Endothelial cell of umbilical vein (primary cell): ENCODE data around the gene ACAA2. TPM values are rescaled to one million over a fixed set of nuclear protein-coding genes. Genes with fewer than 3 reads are reported as not detected.
A peak's percentile ranks its signal among the peaks of the same experiment; 100 is the strongest.

ENCODE experiments used
- Bru-seq: library from RNA; stranded (reverse); fragments of 400-500 nt; gene quantifications from one replicate; lab custom pipeline; 2021; lab: Mats Ljungman, UMichigan
- BruChase-seq, 2 experiments: library from RNA; stranded (reverse); fragments of 400-500 nt; gene quantifications; one replicate each; lab custom pipeline; 2021; lab: Mats Ljungman, UMichigan
- BruUV-seq: library from RNA; stranded (reverse); fragments of 400-500 nt; replicated peaks from 2 replicates; lab custom pipeline; 2021; lab: Mats Ljungman, UMichigan
- CTCF ChIA-PET: fragments of 300-600, 350-600 bp; sonication (Branson Sonifier 250); formaldehyde crosslinking; loops from one replicate; lab custom pipeline; 2021; ENCODE audit warnings: antibody characterized with exemption, inconsistent platforms; lab: Charles Lee
- POLR2A ChIA-PET: fragments of 300-600, 350-600 bp; sonication (Branson Sonifier 250); formaldehyde crosslinking; loops from one replicate; lab custom pipeline; 2021; ENCODE audit warnings: antibody characterized with exemption, inconsistent platforms; lab: Charles Lee
- DNase-seq: peaks from one replicate; pipeline ENCODE4 v3.0.0-alpha.2; 2011; ENCODE audit warnings: low read depth, low spot score
- FAIRE-seq: peaks from 2 replicates; lab custom pipeline; 2011; peaks lifted over from hg19 to GRCh38; lab: Jason Lieb, UNC
- H2AFZ ChIP-seq: 2 replicates; pipeline ENCODE4 v1.6.0; 2012; ENCODE audit warnings: low read depth, low read length, control low read depth, inconsistent platforms
- H3K27ac ChIP-seq: 2 replicates; pipeline ENCODE4 v1.5.1; 2011; ENCODE audit warnings: low read depth, mild to moderate bottlenecking, control low read depth, low read length, moderate library complexity; ENCODE audit not compliant: insufficient read depth
- H3K27me3 ChIP-seq, 2 experiments: 2 replicates each; pipeline versions ENCODE4 v1.6.0 to v1.6.1; 2011; ENCODE audit warnings: low read length in 2 of 2, mixed read lengths in 1 of 2; ENCODE audit not compliant: control insufficient read depth in 2 of 2, insufficient read depth in 2 of 2
- H3K36me3 ChIP-seq, 2 experiments: 2 replicates in 1 of 2; 3 replicates in 1 of 2; pipeline ENCODE4 v1.5.1; 2011; ENCODE audit warnings: low read length in 2 of 2, mild to moderate bottlenecking in 1 of 2, moderate library complexity in 1 of 2; ENCODE audit not compliant: control insufficient read depth in 2 of 2, insufficient read depth in 2 of 2; ENCODE audit errors: extremely low read depth in 1 of 2
- H3K4me1 ChIP-seq: 3 replicates; pipeline ENCODE4 v1.5.1; 2011; ENCODE audit warnings: mild to moderate bottlenecking, low read length; ENCODE audit not compliant: control insufficient read depth, insufficient read depth; ENCODE audit errors: extremely low read depth
- H3K4me2 ChIP-seq: 2 replicates; pipeline ENCODE4 v1.6.1; 2011; ENCODE audit warnings: low read length, control low read depth, mixed read lengths; ENCODE audit not compliant: insufficient read depth
- H3K4me3 ChIP-seq, 3 experiments: fragments of 200-600 bp in 1 of 3; sonication (generic), shearing (Covaris generic) in 1 of 3; replicated peaks in 1 of 3; 2 replicates each; pipeline ENCODE4 v1.5.1; 2011 to 2016; ENCODE audit warnings: control low read depth in 3 of 3, low read length in 3 of 3, mild to moderate bottlenecking in 2 of 3, inconsistent platforms in 1 of 3, low read depth in 1 of 3, moderate library complexity in 1 of 3; ENCODE audit not compliant: insufficient read depth in 1 of 3
- H3K79me2 ChIP-seq: 2 replicates; pipeline ENCODE4 v1.6.0; 2012; ENCODE audit warnings: low read length, inconsistent platforms; ENCODE audit not compliant: control insufficient read depth, insufficient read depth
- H3K9ac ChIP-seq: replicated peaks from 2 replicates; pipeline ENCODE3; 2011; ENCODE audit warnings: low read length, control low read depth; ENCODE audit not compliant: insufficient read depth; ENCODE audit errors: extremely low read depth
- H3K9me1 ChIP-seq: replicated peaks from 3 replicates; pipeline ENCODE4 v1.6.0; 2011; ENCODE audit warnings: mild to moderate bottlenecking, low read length; ENCODE audit not compliant: control insufficient read depth, insufficient read depth; ENCODE audit errors: extremely low read depth
- H3K9me3 ChIP-seq: replicated peaks from 2 replicates; pipeline ENCODE4 v1.5.1; 2012; ENCODE audit warnings: low read length, inconsistent platforms; ENCODE audit not compliant: control insufficient read depth, insufficient read depth
- H4K20me1 ChIP-seq: replicated peaks from 2 replicates; pipeline ENCODE3; 2011; ENCODE audit warnings: mild to moderate bottlenecking, low read length; ENCODE audit not compliant: control insufficient read depth, insufficient read depth; ENCODE audit errors: extremely low read depth
- GATA2 ChIP-seq: IDR thresholded peaks from 2 replicates; pipeline ENCODE4 v1.7.0; 2011; ENCODE audit warnings: low read depth, mild to moderate bottlenecking, moderate library complexity, mixed read lengths, low read length; ENCODE audit not compliant: insufficient read length, insufficient read depth
- MYC ChIP-seq: IDR thresholded peaks from one replicate; pipeline ENCODE4 v1.6.1; 2011; ENCODE audit warnings: mild to moderate bottlenecking, low read depth, low read length
- POLR2A ChIP-seq: IDR thresholded peaks from 2 replicates; pipeline ENCODE4 v1.6.1; 2012; ENCODE audit warnings: low read depth, mild to moderate bottlenecking, control low read depth, low read length
- POLR2AphosphoS5 ChIP-seq: IDR thresholded peaks from 2 replicates; pipeline ENCODE4 v1.6.1; 2012; ENCODE audit warnings: low read depth, mild to moderate bottlenecking, control low read depth, low read length, moderate library complexity; ENCODE audit not compliant: insufficient read depth
- dilution Hi-C: fragments of 300-500 bp; cut with MboI; formaldehyde crosslinking; loops from one replicate; pipeline ENCODE4 v1.15.0; 2019; ENCODE audit warnings: low sequenced_read_pairs; ENCODE audit not compliant: extremely low pct_ligation_motif_present
- intact Hi-C: fragments of 100-400 bp; cut with micrococcal nuclease; formaldehyde crosslinking; loops from one replicate; pipeline ENCODE4 v1.10.0; 2022
- long read RNA-seq: library from polyadenylated mRNA; stranded (forward); transcript quantifications from one replicate; pipeline ENCODE4 v2.0.0, GENCODE V29; 2021
- polyA minus RNA-seq, 3 experiments: library from RNA; depleted of rRNA, polyadenylated mRNA; stranded (reverse); fragments of >200 nt; gene quantifications; 1 replicate in 1 of 3; 2 replicates in 2 of 3; pipeline ENCODE4 v1.2.3, GENCODE V29; 2011
- polyA plus RNA-seq, 4 experiments: library from polyadenylated mRNA; depleted of rRNA in 3 of 4; stranded (reverse) in 3 of 4; unstranded in 1 of 4; fragments of >200 nt; gene quantifications; 2 replicates each; pipeline versions ENCODE4 v1.2.1 to v1.2.3, GENCODE V29; 2011 to 2012; ENCODE audit warnings: missing spikeins in 1 of 4
- total RNA-seq: library from RNA; stranded (reverse); gene quantifications from 2 replicates; pipeline ENCODE4 v1.2.3, GENCODE V29; 2021

The ACAA2 gene, protein sequence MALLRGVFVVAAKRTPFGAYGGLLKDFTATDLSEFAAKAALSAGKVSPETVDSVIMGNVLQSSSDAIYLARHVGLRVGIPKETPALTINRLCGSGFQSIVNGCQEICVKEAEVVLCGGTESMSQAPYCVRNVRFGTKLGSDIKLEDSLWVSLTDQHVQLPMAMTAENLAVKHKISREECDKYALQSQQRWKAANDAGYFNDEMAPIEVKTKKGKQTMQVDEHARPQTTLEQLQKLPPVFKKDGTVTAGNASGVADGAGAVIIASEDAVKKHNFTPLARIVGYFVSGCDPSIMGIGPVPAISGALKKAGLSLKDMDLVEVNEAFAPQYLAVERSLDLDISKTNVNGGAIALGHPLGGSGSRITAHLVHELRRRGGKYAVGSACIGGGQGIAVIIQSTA
- 44.4 and 44.9 TPM in 2 replicates for total RNA-seq
- 14.6 and 18.6 TPM in 2 replicates for polyA plus RNA-seq
- 21.1 and 22.3 TPM in 2 replicates for polyA plus RNA-seq (2011; cell fraction: cytosol; rRNA removed)
- polyA plus RNA-seq (2011; cell fraction: nucleus; rRNA removed), result 14.8 and 15.8 TPM in 2 replicates
- 45.8 and 60.4 TPM in 2 replicates for polyA plus RNA-seq (2012)
- polyA minus RNA-seq, result 22.2 and 25.6 TPM in 2 replicates
- 18.2 TPM for polyA minus RNA-seq (2011; cell fraction: cytosol; rRNA and poly(A)+ RNA removed)
- polyA minus RNA-seq (2011; cell fraction: nucleus; rRNA and poly(A)+ RNA removed), result 6.9 and 7.7 TPM in 2 replicates
- percentile 70 among the genes with signal in this experiment for Bru-seq, nascent RNA
- BruChase-seq, experiment 1, labeled RNA remaining after a 6-hour chase, result percentile 82 among the genes with signal in this experiment
- BruChase-seq, experiment 2, labeled RNA remaining after a 2-hour chase, result percentile 62 among the genes with signal in this experiment
- long read RNA-seq, transcript ACAA2-201 (10 exons, 3,350 nt), result major isoform, 115 of 132 reads
- long read RNA-seq, partial matches to known transcripts, result 3 of 132 reads
- long read RNA-seq, other reads (novel, unspliced or antisense), result 10 of 132 reads

DNA sequence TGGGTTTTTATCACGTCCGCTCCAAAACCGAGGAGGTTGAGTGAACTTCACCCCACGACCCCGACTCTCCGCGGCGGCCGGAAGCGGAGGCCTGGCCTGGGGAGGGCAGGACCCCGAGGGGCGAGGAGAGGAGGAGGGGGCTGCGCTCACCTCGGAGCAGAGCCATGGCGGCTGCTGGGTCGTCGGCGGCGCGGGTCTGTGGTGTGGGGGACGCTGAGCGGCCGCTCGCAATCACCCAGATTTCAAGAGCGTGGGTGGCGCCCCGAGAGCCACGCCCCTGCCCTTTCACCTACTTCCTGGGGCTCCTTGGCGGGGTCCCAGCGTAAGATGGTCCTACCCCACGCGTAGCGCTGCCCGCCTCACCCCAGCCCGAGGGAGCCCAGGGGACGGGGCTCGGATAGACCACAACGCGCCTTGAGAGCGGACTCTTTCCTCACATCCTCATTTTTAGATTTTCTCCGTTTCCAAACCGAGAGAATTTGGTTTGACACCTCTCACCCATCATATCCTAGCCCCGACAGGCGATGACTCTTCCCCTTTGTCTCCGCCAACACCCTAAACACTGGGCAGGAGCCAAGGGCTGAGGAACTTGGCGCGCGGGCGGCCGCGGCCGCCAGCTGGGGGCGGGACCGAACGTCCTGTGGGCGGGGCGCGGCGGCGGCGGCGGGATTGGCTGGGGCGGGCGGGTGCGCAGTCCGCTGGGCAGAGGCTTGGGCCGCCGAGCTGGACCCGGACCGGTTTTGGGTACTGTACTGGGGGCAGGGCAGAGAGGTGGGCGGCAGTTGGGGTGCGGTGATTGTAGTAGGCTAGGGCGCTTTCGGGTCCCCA is at the start of gene ACAA2:
Gene ACAA2, minus strand, starts transcription at position 215 of the 828 bp plus-strand sequence. Its CDS starts 49 bp downstream, at position 166.
- Histone ChIP-seq H3K27ac (peak within 1 kb of the TSS; percentile 94), H3K79me2 (no peaks in the 10 kb centered on the region), H3K4me3 (peak within 1 kb of the TSS; percentile 48 to 75 (median 64)), H3K4me2 (peak within 1 kb of the TSS; percentile 84), H4K20me1 (no peaks in the 10 kb centered on the region), H3K9me1 (no peaks in the 10 kb centered on the region), H3K4me1 (peaks cover 12% of the 10 kb centered on the region), H3K27me3 (no peaks in the 10 kb centered on the region), H3K36me3 (no peaks in the 10 kb centered on the region), H3K9ac (peak within 1 kb of the TSS; percentile 91), H2AFZ (peak within 1 kb of the TSS; percentile 99), H3K9me3 (no peaks in the 10 kb centered on the region)
- TSS peak; percentile 66 for BruUV-seq
- POLR2A ChIA-PET, result interaction anchor here (0.6 to 0.9 kb wide), 3 partner anchors 9 to 261 kb away, joined by 3 to 4 read pairs (median 4); no protein-coding TSS in a partner anchor
- FAIRE-seq (peak; percentile 89), DNase-seq (peak; percentile 83)
- TF ChIP-seq MYC (no peak), GATA2 (no peak), POLR2AphosphoS5 (peak; percentile 32), POLR2A (peak; percentile 93)
- intact Hi-C loops, result loop anchor here (1.0 to 5.0 kb wide), 5 partner anchors 36 to 251 kb away; partner anchors contain the start of gene LIPG
- dilution Hi-C loops, result no loop called here
- CTCF ChIA-PET, result interaction anchor here (0.7 to 6.0 kb wide), 7 partner anchors 21 to 543 kb away, joined by 3 to 34 read pairs (median 3); no protein-coding TSS in a partner anchor
